ENCODE results near the gene TMED8.
"Not testable (repeated sequence)": the region's sequence is repeated elsewhere in the genome, so short reads cannot be mapped to it uniquely, and the experiment has no call there.

The TMED8 gene

DNA sequence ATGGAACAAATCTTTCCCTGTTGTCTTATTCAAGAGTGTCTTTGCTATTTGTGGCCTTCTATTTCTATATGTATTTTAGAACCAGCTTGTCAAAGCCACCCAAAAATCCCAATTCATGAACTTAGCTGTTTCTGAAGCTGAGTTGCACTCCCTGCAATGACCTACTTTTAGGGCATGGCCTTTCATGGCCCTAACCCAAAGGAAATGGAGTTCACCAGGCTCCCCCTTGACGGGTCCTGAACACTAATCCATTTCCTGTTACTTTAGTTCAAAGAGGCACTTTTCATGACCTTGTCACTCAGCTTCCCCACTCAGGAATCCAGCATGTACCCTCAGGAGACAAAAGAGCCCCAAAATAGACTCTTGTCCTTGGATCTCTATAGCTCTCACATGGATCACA, 7.6 kb downstream of the TMED8 start:
- no peak for DNase-seq (ENCODE audit: low read depth in 4 of 4, low spot score in 1 of 4)

DNA sequence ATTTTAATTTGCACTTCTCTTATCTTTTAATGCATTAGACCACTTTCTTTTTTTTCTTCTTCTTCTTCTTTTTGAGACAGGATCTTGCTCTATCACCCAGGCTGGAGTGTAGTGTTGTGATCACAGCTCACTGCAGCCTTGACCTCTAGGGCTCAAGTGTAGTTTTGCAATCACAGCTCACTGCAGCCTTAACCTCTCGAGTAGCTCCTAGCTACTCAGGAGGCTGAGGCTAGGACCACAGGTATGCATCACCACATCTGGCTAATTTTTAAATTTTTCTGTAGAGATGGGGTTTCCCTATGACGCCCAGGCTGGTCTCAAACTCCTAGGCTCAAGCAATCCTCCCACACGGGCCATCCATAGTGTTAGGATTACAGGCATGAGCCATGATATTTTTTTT, 12.7 kb downstream of the TMED8 start:
- no peak for DNase-seq (ENCODE audit: low read depth in 4 of 4, low spot score in 1 of 4)

- no peak for DNase-seq (ENCODE audit: low read depth in 4 of 4, low spot score in 1 of 4)
Measured at GRCh38 chr14:77359626-77360025, 17.3 kb downstream of the TMED8 start.

GRCh38 chr14:77356899-77357298, 20.0 kb downstream of the TMED8 start:
- no peak for DNase-seq (ENCODE audit: low read depth in 4 of 4, low spot score in 1 of 4)

DNA sequence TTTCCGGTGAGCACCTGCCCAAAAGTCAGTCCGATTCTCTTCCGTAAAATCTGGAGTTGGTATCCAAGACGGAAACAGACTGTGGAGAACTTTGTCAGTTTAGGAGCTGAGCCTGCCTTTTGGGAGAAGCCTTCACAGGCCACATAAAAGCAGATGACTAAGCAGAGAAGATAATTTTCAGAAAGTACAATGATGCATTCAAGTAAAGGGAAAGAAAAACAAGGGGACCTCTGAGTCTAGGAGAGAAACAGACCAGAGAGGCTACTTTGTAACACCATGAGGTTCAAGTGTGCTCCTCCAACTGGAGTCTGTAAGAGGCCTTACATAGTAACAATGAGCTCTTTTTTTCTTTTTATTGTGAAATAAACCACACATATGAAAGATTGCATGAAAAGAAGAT, 21.1 kb downstream of the TMED8 start:
- no peak for DNase-seq (ENCODE audit: low read depth in 4 of 4, low spot score in 1 of 4)

- no peak for DNase-seq (ENCODE audit: low read depth in 4 of 4, low spot score in 1 of 4)
Measured at GRCh38 chr14:77353469-77354141, 23.3 kb downstream of the TMED8 start.

DNA sequence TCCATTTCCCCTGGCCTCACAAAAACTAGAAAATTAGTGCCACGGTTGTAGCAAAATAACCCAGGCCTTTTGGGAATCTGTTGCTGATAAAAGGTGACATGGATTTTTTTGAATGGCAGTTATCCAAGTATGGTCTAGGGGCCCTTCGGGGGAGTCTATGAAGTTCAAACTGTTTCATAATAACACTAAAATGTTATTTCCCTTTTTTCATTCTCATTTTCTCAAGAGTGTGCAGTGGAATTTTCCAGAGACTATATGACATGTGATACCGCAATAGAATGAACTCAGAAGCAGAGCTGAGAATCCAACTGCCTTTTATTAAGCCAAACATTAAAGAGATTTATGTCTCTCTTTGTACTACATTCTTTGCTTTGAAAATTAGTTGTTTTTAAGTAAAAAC, 29.1 kb downstream of the TMED8 start:
- DNase-seq (ENCODE audit: low read depth in 4 of 4, low spot score in 1 of 4), result no peak

DNA sequence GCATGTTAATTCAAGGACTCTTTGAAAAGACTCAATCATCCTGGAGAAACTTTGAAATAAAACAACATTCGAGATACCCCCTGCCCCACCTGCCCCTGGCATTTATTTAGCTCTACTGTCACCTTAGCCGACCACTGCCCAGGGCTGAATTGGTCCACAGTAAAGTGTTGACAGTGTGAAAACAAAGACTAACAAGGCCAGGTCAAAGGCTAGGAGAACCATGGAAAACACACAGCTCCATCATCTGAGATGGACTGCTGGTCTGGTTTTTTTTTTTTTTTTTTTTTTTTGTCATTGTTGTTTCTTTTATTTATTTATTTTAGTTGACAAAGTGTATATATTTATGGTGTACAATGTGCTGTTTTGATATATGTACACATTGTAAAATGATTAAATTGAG, 30.4 kb downstream of the TMED8 start:
- DNase-seq (ENCODE audit: low read depth in 4 of 4, low spot score in 1 of 4), result no peak

GRCh38 chr14:77344377-77344996, 32.4 kb downstream of the TMED8 start:
- no peak for DNase-seq (ENCODE audit: low read depth in 4 of 4, low spot score in 1 of 4)

- no peak for DNase-seq (ENCODE audit: low read depth in 4 of 4, low spot score in 1 of 4)
Measured at GRCh38 chr14:77343662-77344061, 33.2 kb downstream of the TMED8 start.

DNA sequence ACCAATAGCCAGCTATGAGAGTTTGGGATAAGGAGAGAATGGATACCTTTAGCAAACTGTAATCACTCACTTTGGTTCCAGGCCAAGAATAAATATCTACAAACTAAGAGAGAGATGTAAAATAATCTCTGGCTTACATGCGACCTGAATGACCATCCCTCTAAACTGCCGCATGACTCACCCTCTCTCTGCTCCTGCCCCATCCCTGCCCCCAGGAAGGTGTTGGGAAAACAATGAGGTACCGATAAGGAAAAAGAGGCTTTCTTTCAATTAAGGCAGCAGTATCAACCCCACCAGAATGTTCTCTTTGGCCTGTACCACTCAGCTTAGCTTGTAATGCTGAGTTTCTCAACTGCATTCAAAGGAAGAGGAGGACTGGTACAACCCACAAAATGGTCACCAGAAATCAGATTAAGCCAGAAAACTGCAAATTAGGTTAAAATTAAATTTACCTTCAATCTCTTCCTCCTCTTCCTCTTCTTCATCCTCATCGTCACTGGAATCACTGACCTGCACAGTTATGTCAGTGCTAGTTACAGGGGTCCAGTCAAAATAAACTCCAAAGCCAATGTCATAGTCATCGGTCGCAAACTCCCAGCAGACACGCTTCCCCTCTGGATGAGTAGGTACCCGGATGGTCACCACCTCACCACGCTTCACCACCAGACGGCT, 34.0 kb downstream of the TMED8 start:
- DNase-seq (ENCODE audit: low read depth in 4 of 4, low spot score in 1 of 4), result no peak

GRCh38 chr14:77340389-77340788, 36.5 kb downstream of the TMED8 start:
- no peak for DNase-seq (ENCODE audit: low read depth in 4 of 4, low spot score in 1 of 4)

GRCh38 chr14:77339407-77339806, 37.5 kb downstream of the TMED8 start:
- DNase-seq (ENCODE audit: low read depth in 4 of 4, low spot score in 1 of 4), result no peak

GRCh38 chr14:77338302-77338701, 38.6 kb downstream of the TMED8 start:
- DNase-seq (ENCODE audit: low read depth in 4 of 4, low spot score in 1 of 4), result no peak

DNA sequence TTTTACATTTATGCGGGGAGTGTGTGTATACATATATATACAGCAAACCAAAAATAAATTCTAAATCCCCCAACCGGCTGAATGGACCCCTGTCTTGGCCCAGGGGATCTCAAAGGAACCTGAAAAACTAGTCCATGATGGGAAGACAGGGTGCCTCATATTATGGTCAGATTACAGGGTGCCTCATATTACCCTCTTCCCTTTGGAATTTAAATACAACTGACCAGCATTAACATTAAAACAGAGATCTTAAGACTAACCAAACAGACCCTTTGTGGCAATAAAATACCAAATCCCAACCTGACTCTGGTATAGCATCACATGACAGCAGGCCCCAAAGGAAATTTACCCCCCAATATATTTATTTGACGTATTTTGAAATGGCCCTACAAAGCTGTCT, 39.0 kb downstream of the TMED8 start:
- no peak for DNase-seq (ENCODE audit: low read depth in 4 of 4, low spot score in 1 of 4)

- not testable (repeated sequence) for DNase-seq (ENCODE audit: low read depth in 4 of 4, low spot score in 1 of 4)
Measured at GRCh38 chr14:77337255-77337654, 39.6 kb downstream of the TMED8 start.

GRCh38 chr14:77335576-77335975, 41.3 kb downstream of the TMED8 start:
- DNase-seq (ENCODE audit: low read depth in 4 of 4, low spot score in 1 of 4), result no peak

DNA sequence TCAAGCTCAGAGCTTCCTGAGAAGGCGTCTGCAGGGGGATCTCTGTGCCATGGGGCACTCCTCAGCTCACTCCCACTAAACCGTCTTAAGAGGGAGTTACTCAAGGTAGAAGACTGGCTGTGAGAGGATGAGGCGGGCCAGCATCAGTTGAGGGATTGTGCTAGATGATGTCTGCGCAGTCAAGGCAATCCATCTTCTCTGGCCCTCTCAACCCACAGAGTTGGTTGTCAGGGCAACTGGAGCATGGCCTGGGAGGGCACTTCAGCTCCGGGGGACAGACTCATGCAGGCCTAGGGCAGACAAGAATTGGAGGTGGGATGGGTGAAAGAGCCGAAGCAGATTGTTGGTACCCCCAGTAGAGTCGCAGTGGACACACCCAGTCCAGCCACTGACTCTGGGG, 47.0 kb downstream of the TMED8 start:
- no peak for DNase-seq (ENCODE audit: low read depth in 4 of 4, low spot score in 1 of 4)

- DNase-seq (ENCODE audit: low read depth in 4 of 4, low spot score in 1 of 4), result no peak
Measured at GRCh38 chr14:77327111-77327510, 49.8 kb downstream of the TMED8 start.

DNA sequence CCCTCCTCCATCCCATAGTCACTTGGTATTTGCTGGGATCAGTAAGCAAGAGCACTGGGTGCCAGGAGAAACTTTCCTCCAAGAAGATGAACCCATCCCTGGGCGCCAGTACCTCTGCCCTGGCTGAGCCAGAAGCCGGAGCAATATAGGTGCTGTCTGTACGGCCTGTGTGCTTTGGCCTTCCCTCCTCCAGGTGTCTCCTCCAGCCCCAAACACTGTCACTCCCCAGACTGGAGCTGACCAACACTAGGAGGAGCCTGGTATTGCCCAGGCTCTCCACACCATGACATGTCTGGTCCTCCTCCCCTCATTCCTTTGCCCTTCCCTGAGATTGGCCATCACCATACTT, 51.2 kb downstream of the TMED8 start:
- no peak for DNase-seq (ENCODE audit: low read depth in 4 of 4, low spot score in 1 of 4)

DNA sequence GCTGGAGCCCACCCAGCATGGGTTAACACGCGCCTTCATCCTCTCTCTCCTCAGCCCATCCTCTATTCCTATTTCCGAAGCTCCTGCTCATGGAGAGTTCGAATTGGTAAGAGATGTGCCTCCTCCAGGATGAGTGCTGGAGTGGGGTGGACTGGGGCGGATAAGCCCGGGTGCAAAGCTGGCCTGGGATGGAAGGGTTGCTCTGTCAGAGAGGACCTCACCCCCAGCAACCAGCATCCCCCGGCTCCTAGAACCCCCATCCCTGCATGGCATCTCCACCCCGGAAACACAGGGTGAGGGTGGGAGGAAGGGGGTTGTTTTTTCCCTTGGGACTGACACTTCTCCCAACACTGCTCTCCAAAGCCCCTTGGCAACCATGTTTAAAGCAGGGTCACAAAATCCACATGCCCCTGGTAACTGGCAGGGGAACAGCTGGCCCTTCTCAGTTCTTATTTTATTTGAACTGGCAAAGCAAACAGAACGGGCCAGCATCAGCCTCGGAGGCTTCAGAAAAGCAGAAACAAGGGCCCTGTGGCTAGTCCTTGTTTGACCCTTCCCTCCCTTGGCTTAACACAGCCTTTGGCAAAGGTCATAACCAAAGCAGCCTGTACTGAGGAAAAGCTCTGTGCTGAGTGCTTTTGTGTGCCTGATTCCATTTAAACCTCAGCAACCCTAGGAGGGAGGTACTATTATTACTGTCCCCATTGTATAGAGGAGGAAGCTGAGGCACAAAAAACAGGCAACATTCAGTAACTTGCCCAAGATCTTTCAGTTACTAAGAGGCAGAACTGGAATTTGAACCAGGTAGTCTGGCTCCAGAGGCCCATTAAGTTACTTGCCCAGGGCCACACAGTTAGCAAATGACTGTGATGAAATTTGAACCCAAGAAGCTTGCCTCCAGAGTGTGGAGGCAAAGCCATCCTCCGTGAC, 51.8 kb downstream of the TMED8 start:
- no peak for DNase-seq (ENCODE audit: low read depth in 4 of 4, low spot score in 1 of 4)

DNA sequence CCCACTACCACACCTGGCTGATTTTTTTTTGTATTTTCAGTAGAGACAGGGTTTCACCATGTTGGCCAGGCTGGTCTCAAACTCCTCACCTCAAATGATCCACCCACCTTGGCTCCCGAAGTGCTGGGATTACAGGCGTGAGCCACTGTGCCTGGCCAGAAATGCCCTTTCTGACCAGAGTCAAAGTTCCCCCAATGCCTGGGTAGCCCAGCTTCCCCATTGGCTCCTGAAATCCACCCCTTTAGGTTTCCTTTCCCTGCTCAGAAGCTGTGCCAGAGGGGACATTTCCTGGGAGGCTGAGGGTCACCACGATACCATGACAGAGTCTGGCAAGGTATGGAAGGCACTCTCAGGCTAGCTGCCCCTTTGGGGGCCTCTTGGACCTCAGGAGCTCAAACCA, 52.6 kb downstream of the TMED8 start:
- DNase-seq (ENCODE audit: low read depth in 4 of 4, low spot score in 1 of 4), result no peak
